ENCODE data around the gene CPA3.
A peak's percentile ranks its signal among the peaks of the same experiment; 100 is the strongest.

CPA3 gene

DNA sequence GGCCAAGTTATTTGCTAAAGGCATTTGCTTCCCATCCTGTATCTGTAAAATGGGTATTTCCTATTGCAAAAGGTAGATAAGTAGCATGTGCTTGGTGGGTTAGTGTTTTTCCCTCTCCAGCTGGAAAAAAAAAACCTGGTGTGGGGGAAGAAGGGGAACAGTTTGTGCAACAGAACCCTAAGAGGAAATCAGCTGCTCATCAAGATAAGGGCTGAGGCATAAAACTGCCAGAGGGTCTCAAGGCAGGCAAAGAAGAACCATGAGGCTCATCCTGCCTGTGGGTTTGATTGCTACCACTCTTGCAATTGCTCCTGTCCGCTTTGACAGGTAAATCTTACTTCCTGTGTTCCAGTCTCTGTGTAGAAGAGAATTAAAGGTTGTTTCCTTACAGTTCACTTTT is at the start of gene CPA3:
Gene CPA3 (plus strand): TSS at position 248 of the 400 bp plus-strand sequence. CDS start 12 bp downstream, at position 260.
- ATAC-seq: no peak
- H3K27ac Mint-ChIP-seq: no peak within 1 kb of the TSS

DNA sequence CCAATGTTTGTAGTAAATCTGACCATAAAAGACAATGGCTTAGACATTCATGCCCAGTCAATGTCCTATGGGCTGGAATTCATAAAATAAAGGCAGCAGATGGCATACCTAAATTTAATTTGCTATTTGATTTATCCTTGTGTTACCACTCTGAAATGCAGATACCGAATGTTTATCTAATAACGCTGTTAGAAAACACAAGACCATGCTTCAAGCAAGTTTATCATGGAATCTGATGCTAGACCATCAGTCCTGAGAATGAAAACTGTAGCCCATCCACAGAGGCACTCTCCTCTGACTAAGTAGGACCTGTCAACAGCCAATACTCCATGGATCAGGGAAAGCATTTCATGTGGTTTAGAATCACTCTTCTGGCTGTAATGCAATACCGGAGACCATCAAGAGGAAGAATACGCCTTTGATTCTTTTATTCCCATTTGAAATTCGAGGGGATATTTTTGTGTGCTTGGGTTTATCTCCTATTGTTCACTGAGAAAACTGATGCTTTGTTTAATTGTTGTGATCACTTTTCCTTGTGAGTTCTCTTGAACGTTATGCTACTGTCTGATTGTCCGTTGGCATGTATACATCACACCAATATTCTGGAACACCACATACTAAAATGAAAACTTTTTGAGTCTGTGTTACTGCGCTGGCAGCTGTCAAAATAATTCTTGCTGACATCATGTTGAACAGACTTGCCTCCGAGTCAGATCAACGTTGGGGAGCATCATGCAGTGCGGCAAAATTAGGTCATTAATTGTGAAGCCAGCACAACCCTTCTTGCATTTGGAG is 49.6 kb upstream of the CPA3 start:
- ATAC-seq (no peak), DNase-seq (no peak)
- Mint-ChIP-seq H3K9me3 (no peaks in the 10 kb centered on the region), H3K4me1 (no peaks in the 10 kb centered on the region), H3K27me3 (peaks cover 11% of the 10 kb centered on the region), H3K4me3 (no peak overlapping the region), H3K27ac (no peak overlapping the region)

More for the DNA sequence above, at the start of gene CPA3:
- H3K4me1 Mint-ChIP-seq: no peaks in the 10 kb centered on the region
- no peaks in the 10 kb centered on the region for H3K9me3 Mint-ChIP-seq
- H3K27me3 Mint-ChIP-seq: peaks cover 7% of the 10 kb centered on the region
- no peak for DNase-seq
- H3K4me3 Mint-ChIP-seq: no peak within 1 kb of the TSS

DNA sequence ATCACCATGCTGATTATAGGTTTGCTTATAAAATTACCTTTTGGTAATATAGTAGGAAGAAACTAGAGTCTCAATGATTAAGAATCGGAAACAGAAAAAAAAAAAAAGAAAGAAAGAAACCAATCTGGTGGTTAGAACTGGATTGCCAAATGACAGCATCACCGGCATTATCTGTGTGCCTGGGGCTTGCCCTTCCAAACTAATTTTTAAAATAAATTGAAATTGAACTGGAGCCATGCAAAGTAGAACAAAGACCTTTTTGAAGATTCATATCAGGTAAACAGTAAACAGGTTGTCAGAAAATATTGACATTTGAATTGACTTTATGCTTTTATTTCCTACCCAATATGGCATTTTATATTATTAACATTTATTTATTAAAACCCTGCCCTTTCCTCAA is 48.7 kb upstream of the CPA3 start:
- peaks cover 11% of the 10 kb centered on the region for H3K27me3 Mint-ChIP-seq
- ATAC-seq: no peak
- H3K4me3 Mint-ChIP-seq: no peak overlapping the region

DNA sequence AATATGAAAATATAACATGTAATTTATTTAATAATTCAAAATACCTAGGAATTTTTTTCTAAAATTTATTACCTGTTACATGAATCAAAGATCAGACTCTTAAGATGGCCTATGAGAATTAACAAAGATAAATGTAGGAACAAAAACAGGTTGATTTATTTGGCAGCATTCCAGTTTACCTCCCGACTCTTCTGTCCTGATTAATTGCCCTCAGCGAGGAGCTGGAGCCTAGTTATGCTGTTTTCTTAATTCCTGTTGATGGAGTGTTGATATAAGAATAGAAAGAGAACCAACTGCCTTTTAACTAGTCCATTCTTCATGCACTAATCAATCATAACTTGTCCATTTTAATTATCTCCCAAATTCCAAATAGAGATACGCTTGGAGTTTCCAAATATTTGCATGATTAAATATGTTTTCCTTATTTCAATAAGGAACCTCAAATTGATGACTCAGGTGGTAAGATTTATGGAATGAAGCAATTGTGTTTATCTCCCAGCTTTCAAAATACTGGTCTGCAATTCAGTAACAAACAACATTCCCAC is 48.0 kb upstream of the CPA3 start:
- Mint-ChIP-seq H3K4me1 (no peaks in the 10 kb centered on the region), H3K4me3 (no peak overlapping the region), H3K27ac (no peak overlapping the region), H3K9me3 (no peaks in the 10 kb centered on the region), H3K27me3 (peaks cover 5% of the 10 kb centered on the region)
- no peak for ATAC-seq
- DNase-seq: no peak

More for the DNA sequence above, 48.7 kb upstream of the CPA3 start:
- DNase-seq: no peak
- Mint-ChIP-seq H3K4me1 (no peaks in the 10 kb centered on the region), H3K27ac (no peak overlapping the region), H3K9me3 (no peaks in the 10 kb centered on the region)

DNA sequence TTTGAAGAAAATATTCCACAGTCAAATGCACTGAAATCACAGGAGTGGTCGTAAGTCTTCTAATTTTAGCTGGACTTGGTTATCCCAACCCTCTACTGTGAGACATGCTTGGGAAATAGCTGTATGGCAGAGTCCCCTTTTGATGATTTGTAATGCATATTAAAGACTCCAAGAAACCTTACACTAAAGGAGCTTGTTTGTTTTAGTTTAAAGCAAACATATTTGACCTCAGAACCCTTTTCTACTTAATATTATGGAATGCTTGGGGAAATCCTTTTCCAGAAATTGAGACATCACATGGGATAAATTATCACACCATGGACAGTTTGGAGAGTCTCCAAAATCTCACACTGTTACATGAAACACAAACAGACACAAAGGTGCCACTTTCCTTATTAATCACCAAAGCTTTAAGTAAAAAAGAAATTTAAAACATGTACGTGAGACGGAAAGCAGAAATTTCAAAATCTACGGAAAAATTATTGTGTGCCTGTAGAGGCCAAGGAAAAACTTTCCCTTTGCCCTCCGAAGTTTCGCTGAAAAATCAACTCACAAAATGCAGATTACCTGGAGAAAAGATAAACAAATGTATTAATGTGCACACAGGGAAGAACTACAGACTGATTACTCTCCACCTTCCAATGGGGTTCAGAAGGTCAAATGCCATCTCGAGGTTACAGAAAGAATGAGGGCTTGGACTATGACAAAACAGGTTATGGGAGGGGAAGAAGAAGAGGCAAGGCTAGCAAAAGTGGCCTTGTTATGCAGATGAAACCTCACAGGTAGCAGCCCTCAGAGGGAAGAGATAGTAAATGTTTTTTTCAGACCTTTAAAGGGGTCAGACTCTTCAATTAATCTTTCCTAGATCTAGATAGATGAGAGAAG is 44.5 kb upstream of the CPA3 start:
- DNase-seq (no peak), ATAC-seq (no peak)
- Mint-ChIP-seq H3K4me1 (no peaks in the 10 kb centered on the region), H3K9me3 (no peaks in the 10 kb centered on the region), H3K4me3 (no peak overlapping the region), H3K27me3 (peaks cover 10% of the 10 kb centered on the region), H3K27ac (no peak overlapping the region)

DNA sequence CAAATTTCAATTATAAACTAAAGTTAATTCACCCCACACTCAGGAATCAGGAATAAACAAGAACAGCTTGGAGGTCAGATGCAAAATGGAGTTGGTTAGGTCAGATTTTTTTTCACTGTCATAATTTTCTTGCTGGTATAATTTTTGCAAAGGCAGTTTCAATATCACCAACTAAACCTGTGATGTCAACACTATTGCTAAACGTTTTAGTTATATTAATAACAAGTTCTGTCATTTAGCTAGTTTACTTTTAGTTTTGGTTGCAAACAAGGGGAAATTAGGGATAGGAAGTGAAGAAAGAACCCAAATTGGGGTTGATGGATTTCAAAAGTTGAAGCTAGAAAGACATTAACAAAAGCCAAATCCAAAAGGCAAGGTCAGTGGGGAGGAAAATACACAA is 42.1 kb upstream of the CPA3 start:
- DNase-seq (no peak), ATAC-seq (no peak)
- no peaks in the 10 kb centered on the region for H3K9me3 Mint-ChIP-seq
- no peak overlapping the region for H3K4me3 Mint-ChIP-seq
- no peaks in the 10 kb centered on the region for H3K4me1 Mint-ChIP-seq
- peaks cover 11% of the 10 kb centered on the region for H3K27me3 Mint-ChIP-seq
- no peak overlapping the region for H3K27ac Mint-ChIP-seq

DNA sequence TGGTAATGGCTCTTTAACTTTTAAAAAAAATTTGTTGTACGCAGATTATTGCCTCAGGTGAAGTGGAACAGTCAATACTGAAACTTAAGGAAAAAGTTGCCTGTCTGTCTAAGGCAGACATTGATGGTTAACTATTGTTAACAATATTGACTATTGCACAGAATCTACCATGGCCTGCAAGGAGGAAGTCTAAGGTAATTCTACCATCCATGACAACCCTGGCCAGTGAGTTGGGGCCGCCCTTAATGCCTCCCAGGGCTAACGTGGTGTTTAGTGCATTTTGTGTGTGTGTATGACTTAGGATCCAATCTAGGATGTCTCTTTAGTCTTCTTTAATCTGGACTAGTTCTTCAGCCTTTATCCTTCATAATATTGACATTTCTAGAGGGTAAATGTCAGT is 39.6 kb upstream of the CPA3 start:
- Mint-ChIP-seq H3K4me1 (no peaks in the 10 kb centered on the region), H3K27me3 (peaks cover 25% of the 10 kb centered on the region), H3K9me3 (no peaks in the 10 kb centered on the region), H3K27ac (no peak overlapping the region), H3K4me3 (no peak overlapping the region)
- DNase-seq: no peak
- ATAC-seq: no peak

DNA sequence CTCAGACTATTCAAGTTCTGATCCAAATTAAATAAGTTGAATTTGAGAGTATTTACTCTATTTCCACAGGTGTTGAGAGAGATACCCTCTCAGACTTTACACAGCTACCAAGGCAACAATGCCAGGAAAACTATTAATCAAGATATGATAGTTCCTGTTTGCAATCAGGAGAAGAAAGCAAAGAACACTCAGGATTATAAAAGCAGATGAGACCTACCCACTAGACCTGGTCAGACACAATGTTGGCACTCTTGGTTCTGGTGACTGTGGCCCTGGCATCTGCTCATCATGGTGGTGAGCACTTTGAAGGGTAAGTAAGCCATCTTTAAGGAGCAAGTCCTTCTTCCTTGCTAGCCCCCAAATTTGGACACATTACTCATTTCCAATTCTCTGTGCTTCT is 37.5 kb upstream of the CPA3 start, which contains the start of gene CPB1:
Gene CPB1 (plus strand): TSS at position 227 of the 400 bp plus-strand sequence. CDS start 13 bp downstream, at position 240.
- Mint-ChIP-seq H3K4me3 (no peak within 1 kb of the TSS), H3K27me3 (peaks cover 25% of the 10 kb centered on the region), H3K27ac (no peak within 1 kb of the TSS), H3K4me1 (no peaks in the 10 kb centered on the region), H3K9me3 (no peaks in the 10 kb centered on the region)
- ATAC-seq (no peak), DNase-seq (no peak)

DNA sequence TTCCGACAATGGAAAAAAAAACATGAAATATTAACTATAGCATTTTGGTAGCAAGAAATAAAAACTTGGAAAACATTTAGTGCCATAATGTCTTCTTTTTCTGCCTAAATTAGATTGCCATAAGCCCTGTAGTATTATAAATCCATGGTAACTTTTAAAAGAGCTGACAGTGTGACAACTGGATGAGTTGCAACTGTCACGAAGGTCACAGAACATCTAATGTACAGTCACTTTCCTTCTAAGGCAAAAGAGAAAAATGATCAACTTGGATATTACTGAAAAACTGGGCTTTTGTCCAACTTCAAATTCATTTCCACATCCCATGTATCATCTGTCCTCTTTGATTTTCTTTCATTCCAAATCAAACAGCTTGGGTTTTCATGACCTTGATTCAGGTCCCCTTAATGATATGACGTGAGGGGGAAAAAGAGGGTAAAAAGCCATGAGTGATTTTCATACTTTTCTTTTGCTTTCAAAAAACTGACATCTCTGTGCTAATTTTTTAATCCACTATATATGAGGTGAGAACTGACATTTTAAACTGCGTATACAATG is 36.9 kb upstream of the CPA3 start:
- Mint-ChIP-seq H3K27me3 (peaks cover 25% of the 10 kb centered on the region), H3K4me1 (no peaks in the 10 kb centered on the region), H3K4me3 (no peak overlapping the region), H3K9me3 (no peaks in the 10 kb centered on the region), H3K27ac (no peak overlapping the region)
- DNase-seq: no peak
- no peak for ATAC-seq

DNA sequence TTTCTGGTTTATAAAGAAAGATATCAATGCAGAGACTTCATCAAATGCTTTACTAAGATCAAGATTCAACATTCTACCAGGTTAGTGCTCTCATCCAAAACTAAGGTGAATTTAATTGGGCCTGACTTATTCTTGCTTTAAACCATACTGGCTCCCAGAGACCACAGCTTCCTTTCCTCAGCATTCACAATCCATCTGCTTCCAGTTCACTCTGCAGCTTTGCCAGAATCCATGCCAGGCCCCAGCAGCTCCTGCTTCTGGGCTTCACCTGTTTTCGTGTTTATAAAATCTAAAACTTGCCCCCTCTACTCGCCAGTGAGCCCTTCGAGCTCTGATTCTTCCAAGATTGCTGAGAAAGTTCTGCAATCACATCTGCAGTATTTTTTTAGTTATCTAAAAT is 35.2 kb upstream of the CPA3 start:
- no peak overlapping the region for H3K4me3 Mint-ChIP-seq
- H3K27ac Mint-ChIP-seq: no peak overlapping the region
- no peak for ATAC-seq
- peaks cover 22% of the 10 kb centered on the region for H3K27me3 Mint-ChIP-seq
- H3K9me3 Mint-ChIP-seq: no peaks in the 10 kb centered on the region
- DNase-seq: no peak
- H3K4me1 Mint-ChIP-seq: no peaks in the 10 kb centered on the region

GRCh38 chr3:148833223-148833622 is 31.9 kb upstream of the CPA3 start:
- no peak overlapping the region for H3K4me3 Mint-ChIP-seq
- H3K27ac Mint-ChIP-seq: no peak overlapping the region
- ATAC-seq (no peak), DNase-seq (no peak)
- H3K27me3 Mint-ChIP-seq: peaks cover 13% of the 10 kb centered on the region
- H3K4me1 Mint-ChIP-seq: no peaks in the 10 kb centered on the region
- H3K9me3 Mint-ChIP-seq: no peaks in the 10 kb centered on the region

DNA sequence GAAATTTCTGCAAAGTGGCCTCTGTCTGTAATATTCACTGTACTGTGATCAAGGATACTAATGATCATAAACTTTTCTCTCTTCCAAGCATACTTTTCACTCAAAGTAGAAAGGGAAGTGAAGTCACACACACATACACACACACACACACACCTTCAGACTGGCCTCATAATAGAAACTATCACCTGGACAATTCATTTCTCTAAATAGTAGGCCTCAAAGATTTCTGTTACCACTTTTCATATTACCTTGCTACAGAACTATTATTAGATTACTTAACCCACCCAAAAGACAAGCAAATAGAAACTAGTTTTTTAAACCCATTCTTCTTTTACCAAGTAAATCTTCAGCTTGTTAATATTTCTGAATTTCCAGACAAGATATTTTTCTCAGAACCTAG is 25.3 kb upstream of the CPA3 start:
- no peaks in the 10 kb centered on the region for H3K9me3 Mint-ChIP-seq
- no peaks in the 10 kb centered on the region for H3K4me1 Mint-ChIP-seq
- H3K27me3 Mint-ChIP-seq: no peaks in the 10 kb centered on the region
- peak overlapping the region in 1 of 2 donors; percentile 6 for H3K27ac Mint-ChIP-seq
- no peak for DNase-seq
- ATAC-seq: no peak
- no peak overlapping the region for H3K4me3 Mint-ChIP-seq

GRCh38 chr3:148840451-148840850 is 24.6 kb upstream of the CPA3 start:
- Mint-ChIP-seq H3K27me3 (no peaks in the 10 kb centered on the region), H3K9me3 (no peaks in the 10 kb centered on the region), H3K4me1 (no peaks in the 10 kb centered on the region), H3K4me3 (no peak overlapping the region), H3K27ac (no peak overlapping the region)
- no peak for DNase-seq
- no peak for ATAC-seq

GRCh38 chr3:148845756-148846395 is 19.2 kb upstream of the CPA3 start:
- ATAC-seq (no peak), DNase-seq (no peak)
- Mint-ChIP-seq H3K4me3 (no peak overlapping the region), H3K27me3 (no peaks in the 10 kb centered on the region), H3K9me3 (no peaks in the 10 kb centered on the region), H3K4me1 (no peaks in the 10 kb centered on the region), H3K27ac (no peak overlapping the region)

GRCh38 chr3:148847351-148847750 is 17.7 kb upstream of the CPA3 start:
- H3K4me1 Mint-ChIP-seq: no peaks in the 10 kb centered on the region
- no peak overlapping the region for H3K4me3 Mint-ChIP-seq
- H3K27ac Mint-ChIP-seq: no peak overlapping the region
- ATAC-seq (no peak), DNase-seq (no peak)
- no peaks in the 10 kb centered on the region for H3K9me3 Mint-ChIP-seq
- no peaks in the 10 kb centered on the region for H3K27me3 Mint-ChIP-seq
